ENCODE measurements around the gene DDX55.
A peak's percentile ranks its signal among the peaks of the same experiment; 100 is the strongest.
"Not testable (repeated sequence)": the region's sequence is repeated elsewhere in the genome, so short reads cannot be mapped to it uniquely, and the experiment has no call there.

Gene DDX55, protein sequence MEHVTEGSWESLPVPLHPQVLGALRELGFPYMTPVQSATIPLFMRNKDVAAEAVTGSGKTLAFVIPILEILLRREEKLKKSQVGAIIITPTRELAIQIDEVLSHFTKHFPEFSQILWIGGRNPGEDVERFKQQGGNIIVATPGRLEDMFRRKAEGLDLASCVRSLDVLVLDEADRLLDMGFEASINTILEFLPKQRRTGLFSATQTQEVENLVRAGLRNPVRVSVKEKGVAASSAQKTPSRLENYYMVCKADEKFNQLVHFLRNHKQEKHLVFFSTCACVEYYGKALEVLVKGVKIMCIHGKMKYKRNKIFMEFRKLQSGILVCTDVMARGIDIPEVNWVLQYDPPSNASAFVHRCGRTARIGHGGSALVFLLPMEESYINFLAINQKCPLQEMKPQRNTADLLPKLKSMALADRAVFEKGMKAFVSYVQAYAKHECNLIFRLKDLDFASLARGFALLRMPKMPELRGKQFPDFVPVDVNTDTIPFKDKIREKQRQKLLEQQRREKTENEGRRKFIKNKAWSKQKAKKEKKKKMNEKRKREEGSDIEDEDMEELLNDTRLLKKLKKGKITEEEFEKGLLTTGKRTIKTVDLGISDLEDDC

DNA sequence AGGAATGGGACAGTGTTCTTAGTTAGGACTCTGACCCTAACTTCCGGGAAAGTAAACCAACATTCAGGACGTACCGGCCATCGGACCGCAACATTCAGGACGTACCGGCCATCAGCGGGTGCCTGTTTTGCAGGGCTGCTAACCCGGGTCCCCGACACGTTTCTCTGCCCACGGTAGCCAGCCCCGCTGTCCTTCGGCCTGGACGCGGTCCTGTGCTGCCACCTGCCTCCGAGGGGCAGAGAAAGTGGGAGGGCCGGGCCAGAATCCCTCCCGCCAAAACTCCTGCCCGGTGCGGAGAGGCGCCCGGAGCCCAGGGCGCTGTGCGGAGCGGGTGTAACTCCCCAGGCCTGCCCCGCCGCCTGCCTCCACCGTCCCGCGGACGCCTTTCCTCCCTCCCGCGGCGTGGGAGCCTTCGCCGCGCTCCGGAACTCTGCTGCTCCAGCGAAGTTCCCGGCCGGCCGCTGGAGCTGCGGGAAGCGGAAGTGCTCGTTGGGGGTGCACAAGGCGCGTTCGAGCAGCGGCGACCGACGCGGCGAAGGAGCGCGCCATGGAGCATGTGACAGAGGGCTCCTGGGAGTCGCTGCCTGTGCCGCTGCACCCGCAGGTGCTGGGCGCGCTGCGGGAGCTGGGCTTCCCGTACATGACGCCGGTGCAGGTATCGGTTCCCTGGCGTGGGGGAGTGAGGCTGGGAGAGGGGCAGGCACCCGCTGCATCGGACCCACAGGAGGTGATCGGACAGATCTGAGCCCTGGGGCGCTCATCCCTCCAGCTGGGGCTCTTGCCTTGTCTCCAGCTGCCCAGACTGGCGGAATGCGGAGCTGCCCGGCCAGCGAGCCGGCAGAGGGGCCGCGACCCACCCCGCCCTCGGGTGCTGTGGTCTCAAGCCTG, at the start of gene DDX55:
Gene DDX55, plus strand, starts transcription at position 498 of the 888 bp plus-strand sequence. Its CDS starts 50 bp downstream, at position 548.
- peak; percentile 55 for DNase-seq

DNA sequence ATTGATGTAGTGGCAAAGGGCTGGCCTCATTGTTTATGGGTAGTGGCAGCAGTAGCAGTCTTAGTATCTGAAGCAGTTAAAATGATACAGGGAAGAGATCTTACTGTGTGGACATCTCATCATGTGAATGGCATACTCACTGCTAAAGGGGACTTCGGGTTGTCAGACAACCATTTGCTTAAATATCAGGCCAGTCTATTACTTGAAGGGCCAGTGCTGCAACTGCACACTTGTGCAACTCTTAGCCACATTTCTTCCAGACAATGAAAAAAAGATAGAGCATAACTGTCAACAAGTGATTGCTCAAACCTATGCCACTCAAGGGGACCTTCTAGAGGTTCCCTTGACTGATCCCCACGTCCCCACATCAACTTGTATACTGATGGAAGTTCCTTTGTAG, 47.8 kb upstream of the DDX55 start:
- not testable (repeated sequence) for DNase-seq

DNA sequence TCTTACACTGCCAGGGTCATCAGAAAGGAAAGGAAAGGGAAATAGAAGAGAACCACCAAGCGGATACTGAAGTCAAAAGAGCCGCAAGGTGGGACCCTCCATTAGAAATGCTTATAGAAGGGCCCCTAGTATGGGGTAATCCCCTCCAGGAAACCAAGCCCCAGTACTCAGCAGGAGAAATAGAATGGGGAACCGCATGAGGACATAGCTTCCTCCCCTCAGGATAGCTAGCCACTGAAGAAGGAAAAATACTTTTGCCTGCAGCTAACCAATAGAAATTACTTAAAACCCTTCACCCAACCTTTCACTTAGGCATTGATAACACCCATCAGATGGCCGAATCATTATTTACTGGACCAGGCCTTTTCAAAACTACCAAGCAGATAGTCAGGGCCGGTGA, 47.1 kb upstream of the DDX55 start:
- DNase-seq, result not testable (repeated sequence)

DNA sequence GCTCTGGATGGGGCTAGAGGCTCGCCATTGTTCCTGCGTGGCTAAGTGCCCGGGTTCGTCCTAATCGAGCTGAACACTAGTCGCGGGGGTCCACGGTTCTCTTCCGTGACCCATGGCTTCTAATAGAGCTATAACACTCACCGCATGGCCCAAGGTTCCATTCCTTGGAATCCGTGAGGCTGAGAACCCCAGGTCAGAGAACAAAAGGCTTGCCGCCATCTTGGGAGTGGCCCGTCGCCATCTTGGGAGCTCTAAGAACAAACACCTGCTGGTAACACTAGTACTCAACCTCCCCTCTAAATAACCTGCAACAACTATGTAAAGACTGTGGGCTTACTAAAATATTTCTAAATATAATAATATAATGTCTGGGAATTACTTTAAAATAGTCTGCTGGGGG, 43.4 kb upstream of the DDX55 start:
- not testable (repeated sequence) for DNase-seq

DNA sequence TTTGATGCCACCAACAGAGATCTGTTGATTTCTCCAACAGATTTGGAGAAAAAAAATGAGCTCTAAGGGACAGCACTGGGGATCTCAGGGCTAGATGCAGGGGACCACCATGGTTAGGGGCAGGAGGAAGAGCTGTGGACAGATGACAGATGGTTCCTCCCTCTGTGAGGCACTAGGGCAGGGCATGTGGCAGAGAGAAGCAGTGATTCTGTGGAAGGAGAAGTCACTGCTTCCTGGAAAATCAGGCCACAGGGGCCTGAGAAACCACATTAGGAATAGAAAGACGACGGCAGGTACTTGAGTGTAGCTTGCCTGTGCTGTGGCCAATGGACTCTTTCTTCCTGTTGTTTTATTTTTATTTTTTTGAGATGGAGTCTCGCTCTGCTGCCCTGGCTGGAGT, 42.4 kb upstream of the DDX55 start:
- DNase-seq, result no peak

DNA sequence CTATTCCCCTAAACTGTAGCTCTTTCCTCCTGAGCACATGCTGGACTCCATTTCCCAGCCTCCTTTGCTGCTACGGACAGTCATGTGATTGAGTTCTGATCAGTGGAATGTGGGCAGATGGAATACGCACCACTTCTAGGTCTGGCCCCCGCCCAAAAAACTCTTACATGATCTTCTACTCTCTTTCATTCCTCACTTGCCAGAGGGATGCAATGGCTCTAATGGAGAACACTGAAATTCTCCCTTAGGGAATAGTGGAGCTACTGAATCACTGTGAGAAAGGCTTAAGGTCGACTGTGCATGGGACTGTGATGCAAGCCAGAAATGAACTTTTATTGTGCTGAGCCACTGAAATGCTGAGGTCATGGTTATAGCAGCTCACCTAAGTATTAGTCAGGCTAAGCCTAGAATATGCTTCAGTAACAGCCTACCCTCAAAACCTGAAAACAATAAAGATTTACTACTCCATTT, 30.5 kb upstream of the DDX55 start:
- DNase-seq, result no peak

DNA sequence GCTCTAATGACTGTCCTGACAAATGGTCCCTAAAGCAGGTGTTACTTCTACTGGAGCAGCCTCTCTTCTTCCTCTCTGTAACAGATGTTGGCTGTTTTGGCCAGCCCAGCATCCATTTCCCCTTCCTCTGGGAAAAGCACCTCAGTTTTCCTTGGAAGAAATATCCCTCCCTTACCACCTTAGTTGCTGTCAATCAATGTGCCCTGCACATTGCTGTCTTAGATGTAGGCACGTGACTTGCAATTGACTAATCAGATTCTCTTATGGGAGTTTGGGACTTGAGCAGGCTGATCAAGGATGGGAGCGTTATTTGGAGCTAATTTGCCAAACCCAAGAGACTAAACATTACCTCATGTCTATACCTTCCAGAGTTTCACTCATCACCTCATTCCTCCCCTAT, 29.5 kb upstream of the DDX55 start:
- DNase-seq, result no peak

DNA sequence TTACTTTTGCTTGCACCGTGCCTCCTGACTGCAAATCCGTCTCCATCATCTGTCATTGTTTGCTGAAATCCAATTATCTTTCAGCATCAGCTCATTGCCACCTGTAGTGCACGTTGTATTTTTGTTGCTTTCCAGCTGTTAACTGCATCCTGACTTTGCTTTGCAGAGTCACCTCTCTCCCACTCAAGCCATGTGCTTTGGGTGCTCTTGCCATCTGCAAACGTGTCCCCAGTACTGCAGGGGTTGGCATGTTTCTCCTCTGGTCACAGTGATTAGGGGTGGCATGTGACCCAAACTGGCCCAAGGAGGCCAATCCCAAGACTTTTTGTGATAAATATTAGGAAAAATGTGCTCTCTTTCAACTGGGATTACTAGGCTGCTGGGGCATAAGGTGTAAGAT, 28.0 kb upstream of the DDX55 start:
- DNase-seq, result no peak

DNA sequence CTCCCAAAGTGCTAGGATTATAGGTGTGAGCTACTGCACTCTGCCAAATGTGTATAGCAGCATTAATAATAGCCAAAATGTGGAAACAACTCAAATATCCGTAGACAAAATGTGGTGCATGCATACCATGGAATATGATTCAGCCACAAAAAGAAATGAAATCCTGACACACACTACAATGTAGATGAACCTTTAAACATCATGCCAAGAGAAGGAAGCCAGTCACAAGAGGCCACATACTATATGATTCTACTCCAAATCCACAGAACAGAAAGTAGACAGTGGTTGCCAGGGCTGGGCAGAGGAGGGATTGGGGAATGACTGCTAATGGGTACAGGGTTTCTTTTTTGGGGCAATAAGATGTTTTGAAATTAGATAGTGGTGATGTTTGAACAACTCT, 25.3 kb upstream of the DDX55 start:
- DNase-seq, result no peak

DNA sequence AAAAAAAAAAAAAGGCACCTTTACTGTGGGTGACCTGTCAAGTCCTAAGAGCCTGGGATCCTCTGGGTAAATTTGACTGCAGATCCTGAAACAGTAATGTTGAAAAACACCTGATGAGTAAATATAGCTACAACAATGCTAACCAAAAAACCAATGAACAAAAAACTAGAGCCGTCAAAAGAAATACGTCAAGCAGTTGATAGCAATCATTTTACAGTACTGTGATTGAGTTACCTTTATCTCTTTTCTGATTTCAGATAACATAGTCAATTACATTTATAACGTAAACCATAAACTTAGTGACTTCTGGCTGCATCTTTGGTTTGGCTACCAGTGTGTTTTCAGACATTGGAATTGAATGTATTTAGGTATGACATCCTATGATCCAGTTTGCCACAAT, 23.7 kb upstream of the DDX55 start:
- DNase-seq, result no peak

DNA sequence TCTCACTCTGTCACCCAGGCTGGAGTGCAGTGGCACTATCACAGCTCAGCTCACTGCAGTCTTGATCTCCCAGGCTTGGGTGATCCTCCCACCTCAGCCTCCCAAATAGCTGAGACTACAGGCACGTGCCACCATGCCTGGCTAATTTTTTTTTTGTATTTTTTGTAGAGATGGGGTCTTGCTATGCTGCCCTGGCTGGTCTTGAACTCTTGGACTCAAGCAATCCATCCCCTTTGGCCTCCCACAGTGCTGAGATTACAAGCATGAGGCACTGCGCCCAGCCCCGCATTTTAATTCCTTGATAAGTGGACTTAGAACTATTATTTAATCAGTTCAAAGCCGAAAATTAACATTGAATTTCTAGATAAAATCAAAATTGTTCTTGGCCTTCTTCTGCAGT, 23.1 kb upstream of the DDX55 start:
- DNase-seq, result not testable (repeated sequence)

DNA sequence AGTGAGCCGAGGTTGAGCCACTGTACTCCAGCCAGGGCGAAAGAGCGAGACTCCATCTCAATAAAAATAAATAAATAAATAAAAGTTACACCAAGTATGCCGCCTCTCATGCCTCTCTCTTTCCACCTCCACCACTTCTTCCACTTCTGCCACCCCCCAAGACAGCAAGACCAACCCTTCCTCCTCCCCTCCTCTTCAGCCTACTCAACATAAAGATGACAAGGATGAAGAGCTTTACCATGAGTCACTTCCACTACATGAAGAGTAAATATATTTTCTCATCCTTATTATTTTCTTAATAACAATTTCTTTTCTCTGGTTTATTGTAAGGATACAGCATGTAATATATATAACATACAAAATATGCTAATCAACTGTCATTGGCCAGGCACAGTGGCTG, 21.1 kb upstream of the DDX55 start:
- DNase-seq, result no peak

DNA sequence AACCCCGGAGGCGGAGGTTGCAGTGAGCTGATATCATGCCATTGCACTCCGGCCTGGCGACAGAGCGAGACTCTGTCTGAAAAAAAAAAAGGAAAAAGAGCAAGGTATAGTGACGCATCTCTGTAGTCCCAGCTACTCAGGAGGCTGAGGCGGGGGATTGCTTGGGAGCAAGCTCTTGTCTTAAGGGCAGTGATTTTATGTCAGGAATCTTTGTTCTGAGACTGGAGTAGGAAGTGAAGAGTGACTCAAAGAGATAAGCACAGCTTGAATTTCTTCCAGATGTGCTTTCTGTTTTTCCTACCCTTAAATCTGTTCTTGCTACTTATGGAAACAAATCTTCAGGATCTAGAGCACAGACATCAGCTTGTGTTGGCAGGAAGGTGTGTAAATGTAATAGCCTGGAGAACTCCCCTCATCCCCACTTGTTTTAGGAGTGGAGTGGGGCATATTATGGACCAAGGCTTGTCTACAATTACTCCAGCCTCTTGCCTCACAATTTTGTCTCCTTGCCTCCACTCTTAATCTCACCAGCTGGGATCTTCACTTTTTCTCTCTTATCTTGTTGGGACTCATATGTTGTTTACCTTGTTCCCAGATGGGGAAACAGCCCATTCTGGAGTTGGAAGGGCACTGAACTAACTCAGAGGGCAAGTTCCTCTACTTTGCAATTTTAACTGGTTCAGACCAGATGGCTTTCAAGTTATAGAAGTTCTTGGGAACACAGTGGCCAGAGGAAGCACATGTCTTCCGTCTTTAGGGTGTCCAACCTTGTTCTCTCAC, 10.0 kb upstream of the DDX55 start:
- DNase-seq, result no peak

DNA sequence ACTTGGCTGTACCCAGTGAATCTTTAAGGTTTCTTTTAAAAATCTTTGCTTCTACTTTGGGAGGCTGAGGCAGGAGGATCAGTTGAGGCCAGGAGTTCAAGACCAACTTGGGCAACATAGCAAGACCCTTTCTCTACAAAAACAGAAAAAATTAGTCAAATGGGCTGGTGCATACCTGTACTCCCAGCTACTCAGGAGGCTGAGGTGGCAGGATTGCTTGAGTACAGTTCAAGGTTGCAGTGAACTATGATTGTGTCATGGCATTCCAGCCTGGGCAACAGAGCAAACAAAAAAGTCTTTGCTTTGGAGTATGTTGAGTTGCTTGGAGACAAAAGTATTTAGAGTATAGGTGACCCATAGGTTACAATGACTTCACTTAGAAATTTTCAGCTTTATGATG, 6.2 kb upstream of the DDX55 start:
- DNase-seq, result no peak

DNA sequence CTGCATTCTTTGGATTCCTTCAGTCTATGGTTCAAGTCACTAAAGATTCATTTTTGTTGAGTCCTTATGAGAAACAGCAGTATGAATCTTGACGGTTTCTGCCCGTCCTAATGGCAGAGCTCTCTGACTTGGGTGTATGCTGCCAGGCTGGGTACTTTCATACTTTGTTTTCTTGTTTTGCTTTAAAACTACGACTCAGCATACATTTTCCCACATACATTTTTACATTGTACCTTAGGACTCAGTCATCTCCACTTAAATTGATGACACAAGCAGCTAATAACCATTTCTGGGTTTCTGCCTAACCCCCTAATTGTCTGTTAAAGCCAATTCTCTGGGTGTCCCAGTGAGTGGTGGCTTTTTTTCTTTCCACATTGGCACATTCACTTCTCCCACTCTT, 4.8 kb upstream of the DDX55 start:
- no peak for DNase-seq

DNA sequence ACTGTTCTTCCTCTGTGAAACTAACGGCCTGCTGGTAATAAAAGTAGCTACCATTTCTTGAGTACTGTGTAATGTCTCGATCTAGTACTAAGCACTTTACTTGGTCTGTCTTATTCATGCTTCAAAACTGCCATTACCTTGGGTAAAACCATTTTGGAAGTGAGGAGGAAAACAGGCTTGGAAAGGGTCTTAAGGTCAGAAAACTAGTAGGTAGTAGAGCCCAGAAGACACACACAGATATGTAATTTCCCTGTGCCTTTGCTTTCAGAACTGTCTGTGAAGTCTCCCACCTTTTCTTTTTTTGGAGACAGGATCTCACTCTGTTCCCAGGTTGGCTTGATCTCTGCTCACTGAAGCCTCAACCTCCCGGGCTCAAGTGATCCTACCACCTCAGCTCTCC, 3.4 kb upstream of the DDX55 start:
- DNase-seq, result no peak

DNA sequence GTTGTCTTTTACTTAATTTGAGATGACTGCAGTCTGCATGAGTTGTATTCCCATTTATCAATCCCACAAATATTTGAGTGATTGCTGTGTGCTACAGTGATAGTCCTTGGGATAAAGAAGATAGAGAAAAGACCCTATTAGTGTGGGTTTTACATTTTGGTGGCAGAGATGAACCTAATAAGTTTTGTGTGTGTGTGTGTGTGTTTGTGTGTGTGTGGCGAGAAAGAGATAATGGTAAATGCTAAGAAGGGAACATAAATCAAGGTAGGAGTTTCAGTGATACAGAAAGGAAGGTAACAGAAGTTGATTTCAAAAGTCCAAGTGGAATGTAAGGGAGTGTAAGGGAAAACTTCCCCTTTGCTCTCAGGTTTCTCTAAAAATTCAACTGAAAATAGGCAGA, 2.6 kb upstream of the DDX55 start:
- DNase-seq, result no peak

DNA sequence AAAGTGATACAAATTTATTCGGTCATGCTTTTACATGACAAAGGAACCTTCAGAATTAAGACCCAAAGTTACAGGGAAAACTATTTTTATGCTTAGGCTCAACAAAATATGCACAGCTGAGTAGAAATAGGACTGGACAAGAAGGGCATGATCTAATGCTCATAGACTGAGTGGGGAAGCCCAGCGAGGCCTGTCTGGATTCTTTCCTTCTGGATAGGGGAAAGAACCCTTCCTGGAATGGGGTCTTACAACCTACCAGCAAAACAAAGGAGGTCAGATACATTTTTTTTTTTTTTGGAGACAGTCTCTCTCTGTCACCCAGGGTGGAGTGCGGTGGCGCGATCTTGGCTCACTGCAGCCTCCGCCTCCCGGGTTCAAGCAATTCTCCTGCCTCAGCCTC, 2.2 kb upstream of the DDX55 start:
- no peak for DNase-seq

DNA sequence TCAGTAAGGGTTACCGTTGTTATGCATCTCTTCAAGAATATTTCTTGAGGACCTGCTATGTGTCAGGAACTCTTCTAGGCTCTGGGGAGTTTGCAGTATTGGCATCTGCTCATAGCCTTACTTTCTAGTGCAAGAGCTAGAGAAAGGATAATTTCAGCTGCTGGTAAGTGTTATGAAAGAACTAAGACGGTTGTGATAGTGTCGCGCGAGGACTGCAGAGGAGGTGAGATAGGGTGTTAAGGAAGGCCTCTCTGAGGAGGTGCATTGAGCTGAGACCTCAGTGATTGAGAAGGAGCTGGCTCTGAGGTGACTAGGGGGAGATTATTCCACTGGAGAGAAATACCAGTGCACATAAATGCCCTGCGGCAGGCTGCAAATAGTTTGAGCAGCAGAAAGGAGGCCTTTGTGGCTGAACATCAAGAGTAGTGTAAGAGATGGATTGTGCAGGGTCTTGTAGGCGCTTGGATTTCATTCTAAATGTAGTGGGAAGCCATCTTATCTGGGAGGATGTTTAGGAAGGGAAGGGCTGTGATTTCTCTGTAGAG, 824 bp downstream of the DDX55 start:
- DNase-seq, result peak; percentile 3

DNA sequence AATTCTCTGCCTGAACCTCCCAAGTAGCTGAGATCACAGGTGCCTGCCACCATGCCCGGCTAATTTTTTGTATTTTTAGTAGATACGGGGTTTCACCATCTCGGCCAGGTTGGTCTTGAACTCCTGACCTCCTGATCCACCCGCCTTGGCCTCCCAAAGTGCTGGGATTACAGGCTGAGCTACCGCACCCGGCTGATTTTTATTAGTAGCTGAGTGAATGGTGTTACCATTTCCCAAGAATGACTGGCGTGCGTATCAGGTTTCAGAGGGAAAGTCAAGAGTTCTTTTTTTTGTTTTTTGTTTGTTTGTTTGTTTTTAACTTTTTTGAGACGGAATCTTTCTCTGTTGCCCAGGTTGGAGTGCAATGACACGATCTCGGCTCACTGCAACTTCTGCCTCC, 1.6 kb downstream of the DDX55 start:
- DNase-seq, result not testable (repeated sequence)

DNA sequence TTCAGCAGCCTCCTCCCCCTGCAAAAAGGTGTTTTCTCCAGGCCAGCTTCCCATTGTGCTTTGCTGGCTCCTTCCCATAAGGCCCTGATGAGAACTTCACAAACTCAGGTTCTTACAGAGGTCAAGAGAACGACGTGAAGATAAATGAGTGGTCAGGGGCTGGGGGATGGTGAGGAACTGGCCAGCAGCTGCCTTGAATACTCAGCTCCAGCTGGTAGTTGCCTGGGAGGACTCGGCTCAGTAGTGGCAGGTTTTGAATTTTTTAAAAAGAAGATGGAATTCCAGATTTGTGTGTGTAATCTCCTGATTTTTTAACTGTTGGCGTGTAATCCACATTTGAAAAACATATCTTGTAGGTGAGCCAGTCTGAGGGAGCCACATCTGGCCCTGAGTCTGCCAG, 5.9 kb downstream of the DDX55 start:
- no peak for DNase-seq

DNA sequence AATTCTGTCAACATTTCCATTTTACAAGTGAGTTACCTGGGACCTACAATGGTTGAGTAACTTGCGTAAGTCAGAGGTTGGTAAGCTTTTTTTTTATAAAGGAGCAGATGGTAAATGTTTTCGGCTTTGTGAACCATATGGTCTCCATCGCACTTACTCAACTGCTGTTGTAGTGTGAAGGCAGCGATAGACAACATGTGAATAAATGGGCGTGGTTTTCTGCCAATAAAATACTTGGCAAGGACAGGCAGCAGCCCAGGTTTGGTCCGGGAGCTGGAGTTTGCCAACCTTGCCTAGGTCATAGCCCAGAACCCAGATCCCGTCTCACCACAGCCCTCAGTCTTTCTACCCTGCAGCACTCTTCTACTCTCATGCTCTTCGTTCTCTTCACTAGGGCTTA, 6.3 kb downstream of the DDX55 start:
- no peak for DNase-seq

DNA sequence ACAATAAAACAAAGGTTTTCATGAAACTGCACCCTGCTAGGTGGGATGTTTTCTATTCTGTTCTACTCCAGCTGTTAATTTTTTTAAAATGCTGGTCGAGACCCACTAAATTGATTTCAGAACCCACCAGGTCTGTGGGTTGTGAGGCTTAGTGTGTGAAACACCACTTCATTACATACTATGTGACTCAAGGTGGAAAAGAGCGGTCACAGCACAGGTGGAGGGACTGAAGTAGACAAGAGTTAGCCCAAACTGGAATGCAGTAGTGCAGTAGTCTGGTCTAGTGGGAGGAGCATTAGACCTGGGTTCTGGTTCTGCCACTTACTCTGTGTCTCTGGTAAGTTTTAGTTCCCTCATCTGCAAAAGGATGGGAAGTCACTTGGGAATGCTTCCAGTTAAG, 12.2 kb downstream of the DDX55 start:
- DNase-seq, result no peak

All from NK-92 treated with Interleukin-12 subunit alpha and Interleukin-12 subunit beta, amount 100 ng/mL, for 24 hours (cell line).